ENCODE results near the gene SNX2.
"Not testable (repeated sequence)": the region's sequence is repeated elsewhere in the genome, so short reads cannot be mapped to it uniquely, and the experiment has no call there.

SNX2 gene, protein sequence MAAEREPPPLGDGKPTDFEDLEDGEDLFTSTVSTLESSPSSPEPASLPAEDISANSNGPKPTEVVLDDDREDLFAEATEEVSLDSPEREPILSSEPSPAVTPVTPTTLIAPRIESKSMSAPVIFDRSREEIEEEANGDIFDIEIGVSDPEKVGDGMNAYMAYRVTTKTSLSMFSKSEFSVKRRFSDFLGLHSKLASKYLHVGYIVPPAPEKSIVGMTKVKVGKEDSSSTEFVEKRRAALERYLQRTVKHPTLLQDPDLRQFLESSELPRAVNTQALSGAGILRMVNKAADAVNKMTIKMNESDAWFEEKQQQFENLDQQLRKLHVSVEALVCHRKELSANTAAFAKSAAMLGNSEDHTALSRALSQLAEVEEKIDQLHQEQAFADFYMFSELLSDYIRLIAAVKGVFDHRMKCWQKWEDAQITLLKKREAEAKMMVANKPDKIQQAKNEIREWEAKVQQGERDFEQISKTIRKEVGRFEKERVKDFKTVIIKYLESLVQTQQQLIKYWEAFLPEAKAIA

DNA sequence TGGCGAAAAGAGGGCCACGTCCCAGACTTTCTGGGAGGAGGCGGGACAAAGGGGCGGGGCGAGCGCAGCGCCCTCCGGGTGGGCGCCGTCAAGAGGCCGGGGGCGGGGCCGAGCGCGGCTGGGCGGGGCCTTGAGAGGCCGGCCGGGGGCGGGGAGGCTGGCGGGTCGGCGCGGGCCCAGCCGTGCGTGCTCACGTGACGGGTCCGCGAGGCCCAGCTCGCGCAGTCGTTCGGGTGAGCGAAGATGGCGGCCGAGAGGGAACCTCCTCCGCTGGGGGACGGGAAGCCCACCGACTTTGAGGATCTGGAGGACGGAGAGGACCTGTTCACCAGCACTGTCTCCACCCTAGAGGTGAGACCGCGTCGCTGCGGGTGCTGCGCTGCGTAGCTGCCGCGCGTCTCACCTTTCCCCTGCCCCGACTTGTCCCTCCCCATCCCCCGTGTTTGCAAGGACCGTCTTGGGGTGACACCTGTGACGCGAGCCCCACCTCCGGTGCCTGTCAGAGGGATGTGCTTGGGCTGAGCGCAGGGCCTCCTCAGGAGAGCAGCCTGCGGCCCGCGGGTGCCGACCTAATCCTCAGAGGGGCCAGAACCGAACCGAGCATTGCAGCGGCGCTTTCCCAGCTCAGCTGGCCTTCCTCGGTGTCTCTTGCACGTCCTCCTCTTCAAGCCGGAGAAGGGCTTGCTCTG is at the start of gene SNX2:
Gene SNX2 (plus strand): TSS at position 220 of the 689 bp plus-strand sequence. CDS start 24 bp downstream, at position 244.
- DNase-seq (ENCODE audit: extremely low spot score, insufficient read length, low read depth): peak; percentile 66
- FAIRE-seq: peak; percentile 87

- no peak for DNase-seq (ENCODE audit: extremely low spot score, insufficient read length, low read depth)
- peak; percentile 24 for FAIRE-seq
Observed at GRCh38 chr5:122727112-122727541, 47.8 kb upstream of the SNX2 start.

DNA sequence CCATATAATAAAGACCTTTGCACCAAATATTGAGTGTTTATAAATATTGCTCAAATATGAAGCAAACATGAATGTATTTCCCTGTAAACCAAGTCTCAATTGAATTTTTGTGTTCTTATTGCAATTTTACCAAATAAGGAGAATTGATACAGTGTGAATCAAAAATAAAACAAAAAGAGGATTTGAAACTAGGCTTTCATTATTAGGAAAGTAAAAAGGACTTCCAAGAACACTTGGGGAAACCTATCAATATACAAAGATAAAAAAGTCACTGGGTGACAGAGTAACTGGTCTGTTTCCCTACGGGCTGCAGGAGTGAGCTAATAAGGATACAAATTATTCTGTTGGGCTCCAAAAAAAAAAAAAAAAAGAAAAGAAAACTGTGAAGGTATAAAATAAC is 44.8 kb upstream of the SNX2 start:
- FAIRE-seq (no peak), DNase-seq (ENCODE audit: extremely low spot score, insufficient read length, low read depth) (no peak)

GRCh38 chr5:122730456-122730855 is 44.4 kb upstream of the SNX2 start:
- no peak for DNase-seq (ENCODE audit: extremely low spot score, insufficient read length, low read depth)
- no peak for FAIRE-seq

- no peak for FAIRE-seq
- DNase-seq (ENCODE audit: extremely low spot score, insufficient read length, low read depth): no peak
Observed at GRCh38 chr5:122736086-122736845, 38.6 kb upstream of the SNX2 start.

GRCh38 chr5:122738088-122738487 is 36.8 kb upstream of the SNX2 start:
- DNase-seq (ENCODE audit: extremely low spot score, insufficient read length, low read depth) (no peak), FAIRE-seq (no peak)

DNA sequence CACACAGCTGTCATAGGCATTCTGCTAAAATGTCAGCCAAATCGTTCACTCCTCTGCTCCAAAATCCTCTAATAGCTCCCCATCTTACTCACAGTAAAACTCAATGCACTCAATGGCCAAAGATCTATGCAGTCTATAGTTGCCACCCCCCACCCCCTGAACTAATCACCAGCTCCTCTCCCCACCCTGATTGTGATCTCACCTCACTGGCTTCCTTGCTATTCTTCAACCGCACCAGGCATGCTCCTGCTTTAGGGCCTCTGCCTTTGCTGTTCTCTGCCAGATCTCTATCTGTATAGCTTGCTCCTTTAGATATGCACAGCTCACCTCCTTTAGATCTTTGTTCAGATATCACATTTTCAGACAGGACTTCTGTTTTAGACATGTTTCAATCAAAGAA is 33.2 kb upstream of the SNX2 start:
- no peak for DNase-seq (ENCODE audit: extremely low spot score, insufficient read length, low read depth)
- FAIRE-seq: no peak

DNA sequence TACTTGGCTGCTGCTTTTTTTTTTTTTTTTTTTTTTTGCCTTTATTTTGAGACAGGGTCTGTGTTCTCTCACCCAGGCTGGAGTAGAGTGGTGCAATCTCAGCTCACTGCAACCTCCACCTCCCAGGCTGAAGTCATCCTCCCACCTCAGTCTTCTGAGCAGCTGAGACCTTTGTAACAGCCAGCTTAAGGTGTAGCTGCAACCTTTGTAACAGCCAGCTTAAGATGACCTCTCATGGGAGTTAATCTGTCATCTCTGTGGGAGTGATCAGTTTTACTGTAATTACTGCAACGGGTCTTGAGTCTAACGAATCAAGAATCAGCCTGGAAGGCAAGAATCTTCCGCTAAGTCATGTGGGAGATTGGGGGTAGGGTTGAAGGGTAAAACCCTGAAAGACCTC is 31.6 kb upstream of the SNX2 start:
- FAIRE-seq (no peak), DNase-seq (ENCODE audit: extremely low spot score, insufficient read length, low read depth) (no peak)

DNA sequence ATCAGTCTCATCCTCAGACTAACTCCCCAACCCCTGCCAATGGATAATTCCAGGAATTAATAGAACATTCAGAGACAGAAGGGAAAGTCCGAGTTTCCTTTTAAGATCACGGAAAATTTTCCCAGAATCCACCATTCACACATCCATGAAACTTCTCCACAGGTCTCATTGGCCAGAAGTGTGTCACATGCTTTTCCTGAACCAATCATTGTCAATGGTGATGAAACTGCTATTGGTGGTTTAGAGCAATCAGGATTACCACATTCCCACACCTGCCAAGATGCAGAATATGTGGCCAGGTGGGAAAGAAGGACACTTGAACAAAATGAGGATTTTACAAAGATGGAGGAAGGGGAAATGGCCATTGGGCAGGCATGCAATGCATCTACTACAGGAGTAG is 29.3 kb upstream of the SNX2 start:
- DNase-seq (ENCODE audit: extremely low spot score, insufficient read length, low read depth): no peak
- FAIRE-seq: no peak

DNA sequence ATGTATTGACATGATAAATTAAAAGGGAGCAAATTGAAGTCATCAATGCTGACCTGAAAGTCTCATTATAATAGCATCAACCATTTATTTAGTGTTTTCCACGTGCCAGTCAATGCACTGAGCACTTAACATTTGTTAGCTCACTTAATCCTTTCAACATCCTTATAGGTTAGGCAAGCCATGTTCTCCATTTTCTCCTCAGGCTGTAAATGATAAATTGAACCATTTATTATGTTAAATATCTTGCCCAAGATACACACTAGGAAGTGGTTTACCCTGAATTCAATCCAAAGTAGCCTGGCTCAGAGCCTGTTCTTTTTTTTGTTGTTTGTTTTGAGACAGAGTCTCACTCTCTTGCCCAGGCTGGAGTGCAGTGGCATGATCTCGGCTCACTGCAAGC is 25.0 kb upstream of the SNX2 start:
- DNase-seq (ENCODE audit: extremely low spot score, insufficient read length, low read depth): no peak
- no peak for FAIRE-seq

GRCh38 chr5:122751293-122751782 is 23.5 kb upstream of the SNX2 start:
- no peak for FAIRE-seq
- DNase-seq (ENCODE audit: extremely low spot score, insufficient read length, low read depth): no peak

GRCh38 chr5:122753500-122753899 is 21.4 kb upstream of the SNX2 start:
- FAIRE-seq (no peak), DNase-seq (ENCODE audit: extremely low spot score, insufficient read length, low read depth) (no peak)

DNA sequence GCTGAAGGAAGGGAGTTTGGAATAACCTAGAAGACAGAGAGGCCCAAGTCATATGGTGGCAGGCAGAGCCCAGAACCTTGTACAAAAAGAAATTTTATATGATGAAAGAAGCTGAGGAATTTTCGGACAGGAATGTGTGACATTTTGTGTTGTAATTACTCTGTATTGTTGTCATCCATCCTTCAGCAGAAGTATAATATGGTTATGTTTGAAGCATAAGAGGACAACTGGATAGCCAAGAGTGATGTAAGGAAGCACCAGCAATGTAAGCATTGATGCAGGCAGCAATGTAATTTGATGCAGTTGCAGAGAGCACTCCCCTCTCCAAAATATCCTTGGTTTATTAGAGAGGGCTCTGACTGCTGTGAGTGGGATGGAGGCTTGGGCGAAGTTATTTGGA is 19.1 kb upstream of the SNX2 start:
- FAIRE-seq: no peak
- no peak for DNase-seq (ENCODE audit: extremely low spot score, insufficient read length, low read depth)

- FAIRE-seq: peak; percentile 86
- DNase-seq (ENCODE audit: extremely low spot score, insufficient read length, low read depth): peak; percentile 18
Observed at GRCh38 chr5:122756264-122756911, 18.5 kb upstream of the SNX2 start.

DNA sequence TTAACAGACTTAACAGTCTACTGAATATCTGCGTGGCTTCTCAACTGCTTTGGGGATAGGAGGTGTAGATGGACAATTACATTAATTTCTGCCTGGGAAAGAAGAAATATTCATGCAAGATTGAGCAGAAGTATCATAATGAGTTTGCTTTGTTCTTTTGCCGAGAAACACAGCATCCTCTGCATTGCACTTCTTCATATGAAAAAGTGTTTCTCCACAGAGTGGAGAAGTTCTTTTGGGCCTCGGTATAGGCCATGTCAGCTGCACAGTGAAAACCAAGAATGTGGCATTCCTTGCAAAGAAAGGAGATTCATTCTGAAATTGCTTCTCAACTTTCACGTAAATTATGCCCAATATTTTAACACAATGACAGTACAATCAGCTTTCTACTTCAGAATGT is 17.6 kb upstream of the SNX2 start:
- DNase-seq (ENCODE audit: extremely low spot score, insufficient read length, low read depth): no peak
- peak; percentile 83 for FAIRE-seq

DNA sequence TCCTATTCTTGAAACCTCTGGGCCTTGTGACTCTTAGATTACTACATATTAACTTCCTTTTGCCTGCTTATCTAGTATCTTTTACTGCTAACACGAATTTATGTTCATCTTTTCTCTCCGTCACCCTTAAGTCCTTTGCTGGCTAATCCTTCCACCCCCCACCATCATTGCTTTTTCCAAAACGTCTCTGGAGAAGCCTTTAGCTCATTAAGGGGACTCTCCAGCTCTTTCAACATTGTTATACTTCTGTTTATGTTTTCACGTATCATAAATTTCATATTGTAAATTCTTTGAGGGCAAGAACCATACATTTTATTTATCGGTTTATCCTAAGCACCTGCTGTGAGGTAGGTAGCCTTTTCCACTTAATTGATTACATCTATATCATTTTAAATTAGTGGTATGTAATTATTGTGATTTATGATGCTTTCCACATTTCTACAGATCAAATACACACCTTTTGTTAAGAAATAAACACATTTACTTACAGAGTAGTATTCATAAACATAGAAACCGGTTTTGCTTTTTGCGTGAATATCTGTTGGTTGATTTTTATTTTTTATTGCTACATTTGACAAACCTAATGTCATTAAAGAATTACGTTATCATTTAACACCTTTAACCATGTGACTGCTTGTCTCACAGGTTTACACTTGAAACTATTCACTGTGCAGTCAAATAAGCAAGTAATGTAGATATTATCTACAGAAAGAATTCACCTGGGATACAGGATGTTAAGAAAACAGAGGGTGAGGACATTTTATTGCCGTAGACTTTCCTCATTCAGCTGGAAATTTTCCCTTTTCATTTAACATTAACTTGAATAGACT is 15.4 kb upstream of the SNX2 start:
- no peak for FAIRE-seq
- no peak for DNase-seq (ENCODE audit: extremely low spot score, insufficient read length, low read depth)

DNA sequence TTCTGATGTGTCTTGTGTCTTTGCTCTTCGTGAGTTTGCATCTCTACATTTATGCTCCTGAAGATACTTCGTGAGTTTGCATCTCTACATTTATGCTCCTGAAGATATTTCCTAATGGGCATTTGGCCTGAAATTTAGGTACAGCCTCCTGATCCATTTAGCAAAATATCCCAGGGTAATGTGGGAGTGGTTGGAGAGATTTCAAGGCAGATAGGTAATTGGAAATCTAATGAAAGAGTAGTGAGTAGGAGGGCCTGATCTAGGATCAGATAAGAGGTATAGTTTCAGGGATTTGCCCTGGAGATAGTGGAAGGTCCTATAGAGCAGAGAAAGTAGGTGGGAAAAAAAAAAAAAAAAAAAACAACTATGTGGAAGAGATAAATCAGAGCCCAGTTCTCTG is 14.6 kb upstream of the SNX2 start:
- FAIRE-seq: no peak
- DNase-seq (ENCODE audit: extremely low spot score, insufficient read length, low read depth): no peak

DNA sequence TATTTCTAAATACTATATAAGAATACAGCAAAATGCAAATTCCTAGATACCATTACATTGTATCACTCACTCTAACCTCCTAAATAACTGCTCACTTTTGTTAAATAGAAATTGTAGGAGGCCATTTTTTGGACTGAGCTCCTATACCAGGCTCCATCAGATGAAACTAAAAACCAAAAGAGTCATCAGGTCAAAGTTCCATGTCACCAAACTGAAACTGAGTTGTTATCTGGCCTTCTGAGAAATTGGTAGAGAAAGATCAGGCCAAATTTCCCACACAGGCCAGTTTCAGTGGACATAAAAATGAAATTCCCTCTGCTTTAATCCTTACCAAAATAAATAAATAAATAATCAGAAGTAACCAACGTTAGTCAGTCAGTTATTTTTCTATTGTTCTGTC is 13.8 kb upstream of the SNX2 start:
- DNase-seq (ENCODE audit: extremely low spot score, insufficient read length, low read depth) (no peak), FAIRE-seq (no peak)

DNA sequence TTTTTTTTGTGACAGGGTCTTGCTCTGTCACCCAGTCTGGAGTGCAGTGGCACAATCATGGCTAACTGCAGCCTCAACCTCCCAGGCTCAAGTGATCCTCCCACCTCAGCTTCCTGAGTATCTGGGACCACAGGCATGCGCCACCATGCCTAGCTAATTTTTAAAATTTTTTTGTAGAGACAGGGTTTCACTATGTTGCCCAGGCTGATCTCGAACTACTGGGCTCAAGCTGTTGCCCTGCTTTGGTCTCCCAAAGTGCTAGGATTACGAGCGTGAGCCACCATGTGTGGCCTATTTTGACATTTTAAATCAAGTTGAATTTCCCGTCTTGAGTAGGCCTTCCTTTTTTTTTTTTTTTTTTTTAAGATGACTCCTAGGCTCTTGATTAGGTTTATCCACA is 13.0 kb upstream of the SNX2 start:
- DNase-seq (ENCODE audit: extremely low spot score, insufficient read length, low read depth); FAIRE-seq: not testable (repeated sequence)
